Fibroblast of peridontal ligament (primary cell): ENCODE measurements around the gene CARD16.

Experiments used
- DNase-seq: peaks from one replicate; pipeline ENCODE4 v3.0.0-alpha.2; 2010; ENCODE audit errors: extremely low read depth

Gene CARD16

GRCh38 chr11:104992781-104993180 lies 52.4 kb downstream of the CARD16 start:
- DNase-seq = no peak

- DNase-seq = no peak
Measured at GRCh38 chr11:104991994-104992393, 53.1 kb downstream of the CARD16 start.
